Muscle of arm (tissue), 12 donors: ENCODE measurements around the gene GPR3. TPM values are rescaled to one million over a fixed set of nuclear protein-coding genes. Genes with fewer than 3 reads are reported as not detected.
"Not testable (repeated sequence)": the region's sequence is repeated elsewhere in the genome, so short reads cannot be mapped to it uniquely, and the experiment has no call there.

ENCODE experiments used
- DNase-seq: peaks from one replicate; pipeline ENCODE4 v3.0.0-alpha.2; 2013
- polyA plus RNA-seq, 12 donors: library from polyadenylated mRNA; unstranded; fragments of 120-200 nt; gene quantifications; one replicate each; pipeline ENCODE4 v1.2.1, GENCODE V29; 2013; ENCODE audit not compliant: insufficient read length in 12 of 12

GPR3 gene
- polyA plus RNA-seq, 12 donors = 0.38 to 0.95 (median 0.59) TPM; not detected in 2

DNA sequence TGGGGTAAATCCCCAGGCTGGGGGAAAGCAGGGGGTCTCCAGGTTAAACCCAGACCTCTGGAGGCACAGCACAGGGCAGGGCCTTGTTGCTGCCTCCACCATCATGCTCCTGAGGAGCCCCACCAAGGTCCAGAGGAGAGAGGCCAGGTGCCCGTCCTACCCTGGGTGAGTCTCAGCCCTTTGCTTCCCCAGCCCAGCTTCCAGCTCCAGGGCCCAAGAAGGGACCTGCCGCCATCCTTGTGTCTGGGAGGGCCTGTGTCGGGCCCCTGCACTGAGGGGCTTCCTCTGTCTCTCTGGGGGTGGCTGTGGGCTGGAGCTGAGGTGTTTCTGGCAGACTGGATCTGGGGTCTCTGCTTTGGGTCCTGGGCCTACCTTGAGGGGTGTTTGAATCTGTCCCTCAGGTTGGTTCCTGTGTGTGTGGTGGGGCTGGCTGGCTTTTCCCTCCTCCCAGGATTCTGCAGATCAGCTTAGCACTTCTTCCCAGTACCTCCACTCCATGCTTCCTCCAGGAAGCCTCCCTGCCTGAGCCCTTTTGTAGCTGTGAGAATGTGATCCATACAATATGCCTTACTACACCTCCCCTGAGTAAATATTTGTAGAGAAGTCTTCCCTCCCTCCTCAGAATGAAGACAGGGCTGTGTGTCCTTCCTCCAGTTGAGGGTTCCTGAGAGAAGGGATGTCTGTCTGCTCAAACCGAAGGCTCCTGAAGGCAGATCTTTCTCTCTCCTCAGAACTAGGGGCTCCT is 6.2 kb downstream of the GPR3 start:
- DNase-seq = no peak

DNA sequence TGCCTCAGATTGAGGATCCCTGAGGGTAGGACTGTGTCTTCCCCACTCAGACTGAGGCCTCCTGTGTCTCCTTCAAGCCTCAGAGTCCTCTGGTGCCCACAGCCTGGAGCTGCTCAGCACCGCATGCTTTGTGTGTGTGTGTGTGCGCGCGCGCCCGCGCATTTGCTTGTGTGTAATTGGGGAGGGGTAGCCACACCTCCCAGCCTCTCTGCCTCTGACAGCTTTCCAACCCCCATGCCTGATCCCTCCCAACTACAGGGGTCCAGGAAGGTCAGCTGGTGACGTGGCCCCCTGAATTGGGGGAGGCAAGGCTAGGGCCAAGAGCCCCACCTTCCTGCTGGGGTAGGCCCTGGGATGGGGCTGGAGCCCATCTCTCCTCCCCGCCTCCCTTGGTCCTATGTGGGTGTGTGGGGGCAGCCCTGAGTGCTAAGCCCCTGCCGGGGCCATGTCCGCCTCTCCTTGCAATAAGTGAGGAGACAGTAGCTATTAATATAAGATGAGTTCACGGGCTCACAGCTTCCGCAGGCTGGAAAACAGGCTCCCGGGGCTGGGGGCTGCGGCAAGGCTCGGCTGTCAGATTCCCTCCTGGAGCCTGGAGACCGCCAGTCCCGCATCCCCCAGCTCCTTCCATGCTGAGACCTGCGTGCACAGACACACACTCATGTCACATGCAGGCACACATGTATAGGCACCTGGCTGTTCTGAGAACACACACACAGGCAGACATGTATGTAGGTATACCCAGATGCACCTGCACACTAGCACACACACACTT is 7.0 kb downstream of the GPR3 start:
- DNase-seq = no peak

DNA sequence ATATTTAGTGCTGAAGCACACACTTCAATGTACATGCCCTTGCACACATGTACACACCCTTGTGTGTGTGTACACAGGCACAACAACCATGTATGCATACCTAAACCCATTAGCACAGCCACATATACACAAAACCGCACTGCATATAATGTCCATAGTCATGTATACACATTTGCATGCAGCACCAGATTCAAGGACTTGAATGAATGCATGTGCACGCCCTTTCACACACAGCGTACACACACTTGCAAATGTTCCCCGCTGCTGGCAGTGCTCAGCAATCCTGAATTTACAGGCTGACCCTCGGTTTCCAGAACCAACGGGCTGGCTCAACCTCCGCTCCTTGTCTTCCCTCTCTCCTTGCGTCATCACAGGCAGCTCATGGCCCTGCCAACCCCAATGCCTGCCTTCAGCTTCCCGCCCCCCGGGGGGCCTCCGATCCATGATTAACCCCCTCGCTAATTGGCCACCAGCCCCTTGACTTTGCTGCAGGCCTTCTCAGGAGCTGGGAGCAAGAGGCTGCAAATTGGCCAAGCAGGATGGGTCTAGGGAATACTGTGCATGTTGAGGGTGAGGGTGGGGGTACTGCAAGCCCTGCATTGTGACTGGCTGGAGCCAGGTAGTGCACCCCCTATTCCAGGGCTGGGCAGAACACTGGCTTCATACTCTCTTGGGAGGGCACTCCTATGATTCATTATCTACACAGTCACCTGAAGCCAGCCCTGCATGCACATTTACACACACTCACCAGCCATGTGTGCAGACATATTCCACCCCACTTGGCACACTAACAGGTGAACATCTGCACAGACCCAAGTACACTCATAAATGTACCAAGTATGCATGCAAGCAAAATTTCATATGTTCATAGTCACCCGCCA is 7.9 kb downstream of the GPR3 start:
- DNase-seq = no peak

DNA sequence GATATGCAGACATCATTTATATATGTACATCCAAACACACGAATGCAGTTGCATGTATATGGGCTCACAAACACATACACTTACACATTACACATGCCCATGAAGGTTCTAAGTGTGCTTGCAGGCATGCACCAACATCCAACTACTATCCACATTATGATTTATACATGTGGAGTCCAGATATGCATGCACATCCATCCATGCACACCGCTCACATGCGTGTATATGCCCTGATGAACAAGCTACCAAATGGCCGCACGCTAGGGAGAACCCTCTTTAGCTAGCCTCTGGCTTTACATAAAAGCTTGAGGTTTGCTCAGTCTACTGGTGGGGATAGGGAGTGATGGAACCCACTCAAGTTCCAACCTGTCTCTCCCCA is 8.5 kb downstream of the GPR3 start:
- no peak for DNase-seq

DNA sequence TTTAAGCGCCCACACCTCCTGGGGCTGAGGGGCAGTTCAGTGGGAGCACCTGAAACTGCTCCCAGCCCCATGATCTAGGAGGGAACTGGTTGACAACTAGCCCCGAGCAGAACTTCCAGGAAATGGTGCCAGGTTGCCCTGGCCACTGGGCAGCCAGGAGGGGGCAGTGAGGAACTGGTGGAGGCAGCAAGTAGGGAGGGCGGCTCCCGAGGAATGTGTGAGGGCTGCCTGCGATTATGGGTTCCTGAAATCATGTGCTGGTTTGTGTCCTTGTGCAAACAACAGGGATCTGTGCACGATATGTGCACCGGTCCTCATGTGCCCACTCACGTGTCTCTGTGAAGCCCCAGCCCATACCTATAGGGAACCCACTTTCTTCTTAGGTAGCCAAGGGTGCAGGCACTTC is 9.9 kb downstream of the GPR3 start:
- DNase-seq = peak; percentile 50

DNA sequence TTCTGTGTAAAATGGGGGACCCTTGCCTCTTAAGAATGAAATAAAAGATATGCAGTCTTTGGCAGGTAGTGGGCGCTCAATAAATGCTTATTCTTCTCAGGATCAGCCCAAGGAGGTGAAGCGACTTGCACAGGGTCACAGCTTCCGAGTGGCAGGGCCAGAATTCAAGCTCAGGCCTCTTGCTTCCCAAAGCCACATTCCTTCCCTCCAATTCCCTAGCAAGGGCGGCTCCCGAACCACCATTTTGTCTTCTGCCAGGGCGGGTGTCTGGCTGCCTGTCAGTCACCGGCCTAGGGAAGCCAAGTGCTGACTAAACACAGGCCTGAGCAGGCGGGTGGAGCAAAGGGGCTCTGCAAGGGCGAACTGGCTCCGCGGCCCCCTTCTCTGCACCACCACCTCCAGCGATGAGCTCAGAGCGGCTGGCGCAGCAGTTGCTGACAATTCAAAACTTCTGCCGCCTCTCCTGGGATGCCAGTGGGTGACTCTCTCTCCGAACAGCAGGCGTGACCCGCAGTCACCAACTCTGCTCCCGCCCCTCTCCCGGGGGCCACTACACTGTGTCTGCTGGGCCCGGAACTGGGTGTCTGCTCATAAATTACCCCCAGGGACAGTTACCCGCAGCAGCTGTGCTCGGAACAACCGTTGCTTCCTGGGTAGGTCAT is 10.8 kb downstream of the GPR3 start:
- peak; percentile 73 for DNase-seq

DNA sequence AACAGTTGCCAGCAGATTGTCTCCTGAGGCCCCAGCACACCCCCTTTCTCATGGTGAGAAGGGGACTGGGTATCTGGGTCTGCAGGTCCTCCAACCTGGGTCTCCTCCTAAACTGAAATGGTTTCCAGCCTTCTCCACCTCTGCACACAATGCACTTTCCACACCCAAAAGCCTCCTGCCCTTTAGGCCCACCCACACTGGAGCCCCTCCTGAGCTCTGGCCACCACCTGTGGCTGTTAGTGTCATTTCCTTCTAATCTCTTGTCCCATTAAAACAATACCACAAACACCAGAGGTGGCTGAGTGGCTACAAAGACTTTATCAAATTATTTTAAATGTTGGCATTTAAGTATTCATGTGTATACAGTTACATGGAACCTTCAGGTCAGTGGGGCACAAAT is 11.5 kb downstream of the GPR3 start:
- no peak for DNase-seq

DNA sequence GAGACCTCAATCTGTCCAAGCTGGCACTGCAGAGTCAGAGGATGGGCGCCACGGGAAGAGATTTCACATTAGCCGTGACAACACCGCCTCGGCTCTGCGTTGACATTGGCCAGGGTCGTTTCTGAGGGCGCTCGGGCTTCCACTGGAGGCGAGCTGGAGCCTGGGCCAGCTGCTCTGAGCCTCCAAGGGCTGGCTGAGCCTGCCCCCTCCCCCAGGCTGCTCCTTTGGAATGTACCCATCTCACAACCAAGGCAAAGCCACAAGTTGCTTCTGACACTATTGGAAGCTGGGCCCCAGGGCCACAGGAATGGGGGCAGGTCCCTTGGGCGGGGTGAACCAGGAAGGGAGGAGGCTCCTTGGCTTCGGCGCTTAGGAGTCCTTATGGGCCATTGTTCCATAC is 12.7 kb downstream of the GPR3 start:
- DNase-seq = no peak

DNA sequence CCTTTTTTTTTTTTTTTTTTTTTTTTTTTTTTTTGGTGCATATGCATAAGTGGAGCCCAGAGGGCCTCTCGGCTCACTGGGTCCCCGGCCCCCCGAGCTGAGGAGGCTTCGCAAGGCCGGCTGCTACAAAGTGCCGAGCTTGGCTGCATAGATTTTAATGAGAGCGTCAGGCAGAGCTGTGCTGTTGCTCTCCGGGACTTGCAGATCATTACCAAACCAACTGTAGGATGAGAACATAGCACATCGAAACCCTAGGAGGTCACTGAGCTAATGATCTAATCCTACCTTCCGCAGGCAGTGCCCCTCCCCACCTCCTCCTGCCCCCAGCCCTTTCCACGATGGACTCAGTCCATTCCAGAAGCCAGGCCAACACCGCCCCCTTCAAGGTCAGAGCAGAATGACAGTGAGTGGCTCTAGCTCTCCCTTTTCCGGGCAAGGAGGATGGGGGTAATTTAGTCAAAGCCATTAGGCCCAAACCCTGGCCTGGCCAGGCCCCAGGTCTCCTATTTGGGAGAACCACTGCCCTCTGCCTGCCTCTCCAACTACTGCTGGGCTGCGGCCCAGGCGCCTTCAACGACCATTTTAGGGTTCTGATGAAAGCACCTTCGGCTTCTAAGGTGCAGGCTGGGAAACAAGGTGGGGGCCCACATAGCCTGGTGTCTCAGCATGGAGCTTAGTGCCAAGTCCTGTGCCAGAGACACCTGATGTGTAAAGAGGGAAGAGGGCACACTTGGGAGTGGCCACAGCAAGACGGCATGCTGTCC is 13.4 kb downstream of the GPR3 start:
- not testable (repeated sequence) for DNase-seq

DNA sequence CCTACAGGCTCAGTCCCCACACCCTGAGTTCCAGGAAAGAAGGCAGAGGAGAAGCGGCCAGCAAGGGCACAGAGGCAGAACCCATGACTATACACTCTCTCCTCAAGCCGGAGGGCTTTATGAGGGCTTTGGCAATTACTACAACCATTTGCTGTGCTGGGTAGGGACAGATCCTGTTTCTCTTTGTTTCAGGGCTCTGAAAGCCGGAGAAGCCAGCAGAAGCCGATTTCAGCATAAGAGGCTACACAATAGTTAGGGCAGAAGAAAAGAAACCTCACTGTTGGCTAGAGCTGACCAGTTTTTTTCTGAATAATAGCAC is 13.9 kb downstream of the GPR3 start:
- DNase-seq = no peak

DNA sequence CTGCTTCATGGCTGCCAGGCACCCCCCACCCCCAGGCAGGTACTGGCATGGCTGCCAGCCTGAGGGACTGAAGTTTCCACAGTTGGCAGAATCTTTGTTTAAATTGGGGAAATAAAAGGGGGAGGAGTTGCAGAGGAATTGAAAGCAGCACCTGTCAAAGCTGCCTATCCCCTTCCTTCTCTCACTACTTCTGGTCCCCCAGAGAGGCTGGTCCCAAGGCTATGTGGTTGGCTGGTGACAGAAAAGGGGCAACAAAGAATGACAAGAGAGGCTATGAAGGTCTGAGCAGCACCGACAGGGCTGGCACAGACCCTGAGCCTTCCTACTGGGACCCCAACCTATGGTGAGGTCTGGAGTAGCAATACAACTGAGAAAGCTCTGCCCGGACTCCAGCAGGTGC is 14.4 kb downstream of the GPR3 start:
- DNase-seq = not testable (repeated sequence)

DNA sequence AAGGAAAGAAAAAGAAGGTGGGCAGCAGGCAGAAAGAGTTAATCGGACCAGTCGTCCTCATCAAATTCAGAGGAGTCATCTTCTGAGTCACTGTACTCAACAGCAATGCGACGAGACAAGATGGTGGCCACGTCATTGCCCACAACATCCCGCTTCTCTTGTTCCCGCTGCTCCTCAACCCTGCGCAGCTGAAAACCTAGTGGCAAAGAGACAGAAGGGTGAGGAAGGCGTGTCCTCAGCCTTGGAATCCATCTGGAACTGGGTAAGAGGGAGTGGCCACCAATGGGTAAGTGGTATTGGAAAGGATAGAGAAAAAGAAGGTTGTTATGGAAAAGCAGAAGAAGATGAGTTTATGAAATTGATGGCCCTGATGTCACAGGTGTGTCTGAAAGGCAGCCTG is 15.7 kb downstream of the GPR3 start:
- no peak for DNase-seq

DNA sequence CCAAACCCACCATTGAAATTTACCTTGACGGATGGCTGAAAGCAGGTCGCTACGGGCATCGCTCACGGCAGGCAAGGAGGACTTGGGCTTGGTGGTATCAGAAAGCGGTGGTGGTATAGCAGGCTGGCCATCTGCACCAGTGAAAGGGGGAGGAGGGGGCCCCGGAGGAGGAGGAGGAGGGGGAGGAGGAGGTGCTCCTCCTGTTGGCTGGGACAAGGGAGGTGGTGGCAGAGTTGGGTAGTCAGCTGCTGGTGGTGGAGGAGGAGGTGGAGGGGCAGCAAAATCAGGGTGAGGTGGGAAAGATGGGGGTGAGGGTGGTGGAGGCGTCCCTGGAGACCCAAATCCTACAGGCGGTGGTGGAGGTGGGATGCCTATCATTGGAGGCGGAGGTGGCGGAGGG is 17.2 kb downstream of the GPR3 start:
- no peak for DNase-seq

DNA sequence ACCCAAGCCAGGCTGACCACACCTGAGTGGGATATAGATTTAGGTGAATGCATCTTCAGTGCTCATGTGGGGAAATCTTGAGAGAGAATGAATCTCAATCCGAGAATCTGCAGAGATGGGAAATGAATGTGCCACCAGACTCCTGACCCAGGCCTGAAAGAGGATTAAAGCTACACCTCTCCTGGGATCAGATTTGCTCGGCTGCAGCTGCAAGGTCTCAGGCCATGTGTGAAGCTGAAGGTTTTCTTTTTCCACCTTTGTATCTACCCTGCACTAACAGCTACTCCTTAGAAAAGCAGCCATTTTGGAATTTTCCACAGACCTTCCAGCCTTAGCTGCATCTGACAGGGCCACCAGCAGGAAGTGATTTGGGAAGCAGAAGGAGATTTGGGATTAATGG is 18.3 kb downstream of the GPR3 start:
- DNase-seq = no peak

DNA sequence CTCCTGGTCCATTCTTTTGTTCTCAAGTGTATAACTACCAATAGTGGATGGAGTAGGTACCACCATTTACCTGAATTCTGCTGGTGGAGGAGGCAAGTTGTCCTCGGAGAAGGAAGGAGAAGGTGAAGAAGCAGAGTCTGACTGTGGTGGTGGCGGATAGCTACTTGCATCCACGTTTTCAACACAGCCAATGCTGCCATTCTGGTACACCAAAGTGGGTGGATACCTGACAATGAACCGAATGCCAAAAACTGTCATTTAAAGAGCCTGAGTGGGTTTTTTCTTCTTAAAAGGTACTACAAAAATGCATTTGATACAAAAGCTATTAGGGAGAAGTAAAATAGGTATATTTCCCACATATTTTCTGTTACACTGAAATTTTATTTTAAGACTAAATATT is 20.1 kb downstream of the GPR3 start:
- no peak for DNase-seq

DNA sequence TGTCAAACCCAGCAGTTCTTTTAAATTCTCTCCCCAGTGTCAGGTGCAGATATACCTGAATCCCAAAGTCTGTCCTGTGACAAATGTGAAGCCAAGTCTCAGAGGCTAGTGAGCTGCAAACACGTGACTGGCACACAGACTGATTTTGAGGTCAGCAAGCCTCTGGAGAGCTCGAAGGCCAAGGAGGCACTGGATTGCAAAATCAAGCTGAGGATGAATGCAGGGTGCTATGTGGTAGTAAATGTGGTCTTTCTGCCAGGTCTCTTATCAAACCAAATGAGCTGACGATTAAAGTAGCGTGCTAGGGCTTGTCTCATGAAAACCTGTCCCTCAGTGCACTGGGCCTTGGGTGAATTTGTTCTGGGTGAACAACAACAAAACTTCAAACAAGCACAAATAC is 20.6 kb downstream of the GPR3 start:
- no peak for DNase-seq

DNA sequence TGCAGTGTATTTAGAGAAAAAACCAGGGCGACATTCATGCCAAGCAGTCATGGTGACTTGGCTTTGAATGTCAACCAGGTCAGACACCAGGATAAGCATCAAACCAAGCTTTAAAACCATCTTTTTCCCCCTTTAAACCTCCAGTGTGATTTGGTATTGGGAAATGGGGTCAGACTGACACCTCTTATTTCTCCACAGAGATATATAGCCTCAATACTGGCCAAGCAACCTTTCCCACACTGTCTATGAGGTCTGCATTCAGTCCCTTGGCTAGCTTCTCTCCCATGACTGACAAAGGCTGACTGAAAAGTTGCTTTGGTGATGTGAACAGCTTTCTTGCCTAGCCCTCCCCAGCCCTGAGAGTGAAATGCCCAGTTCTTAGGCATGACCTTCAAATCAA is 21.7 kb downstream of the GPR3 start:
- no peak for DNase-seq

DNA sequence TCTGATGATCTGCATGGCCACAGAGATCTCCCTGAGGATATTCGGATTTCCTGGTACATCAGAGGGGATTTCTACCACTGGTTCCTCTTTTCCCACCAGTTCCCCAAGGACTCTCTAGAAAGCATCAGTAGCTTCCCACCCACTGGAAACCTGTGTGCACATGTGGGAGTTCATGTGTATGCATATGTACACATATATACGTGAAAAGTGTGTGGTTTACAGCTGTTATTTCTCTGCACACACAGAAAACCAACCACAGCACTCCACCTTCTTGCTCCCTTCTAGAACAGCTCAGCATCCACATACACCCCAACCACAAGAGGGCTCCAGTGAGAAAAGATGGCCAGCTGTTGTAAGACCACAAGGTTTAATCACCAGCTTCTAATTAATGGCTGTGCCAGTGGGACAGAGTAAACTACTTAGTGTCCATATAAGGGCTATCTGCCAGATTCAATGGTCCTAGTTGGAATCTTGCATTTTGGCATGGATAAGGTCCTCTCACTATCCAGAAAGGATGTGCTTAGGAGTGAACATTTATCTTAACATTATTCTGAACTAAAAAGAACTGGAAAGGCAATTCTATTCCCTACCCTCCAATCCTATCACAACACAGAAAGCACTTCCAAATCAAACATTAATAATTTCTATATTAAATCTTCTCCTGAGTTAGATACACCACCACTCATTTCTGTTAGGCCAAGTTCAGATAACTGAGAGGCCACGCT is 24.1 kb downstream of the GPR3 start:
- no peak for DNase-seq

DNA sequence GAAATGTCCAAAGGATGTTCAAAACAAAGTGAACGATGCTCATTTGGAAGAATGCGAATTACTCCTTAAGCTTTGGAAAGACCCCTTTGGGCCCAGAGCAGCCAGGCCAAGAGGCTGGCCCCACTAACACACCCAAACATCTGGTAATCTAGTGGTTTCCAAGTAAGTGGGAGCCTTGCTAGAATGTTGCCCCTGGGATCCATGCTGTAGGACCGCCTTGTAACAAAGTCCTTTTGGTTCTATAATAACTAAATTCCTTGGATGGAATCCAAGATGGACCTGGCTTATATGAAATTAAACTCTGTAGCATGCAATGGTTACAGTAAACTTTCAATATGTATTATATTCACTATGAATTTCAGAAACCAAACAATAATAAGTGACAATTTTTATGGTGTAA is 25.3 kb downstream of the GPR3 start:
- no peak for DNase-seq

DNA sequence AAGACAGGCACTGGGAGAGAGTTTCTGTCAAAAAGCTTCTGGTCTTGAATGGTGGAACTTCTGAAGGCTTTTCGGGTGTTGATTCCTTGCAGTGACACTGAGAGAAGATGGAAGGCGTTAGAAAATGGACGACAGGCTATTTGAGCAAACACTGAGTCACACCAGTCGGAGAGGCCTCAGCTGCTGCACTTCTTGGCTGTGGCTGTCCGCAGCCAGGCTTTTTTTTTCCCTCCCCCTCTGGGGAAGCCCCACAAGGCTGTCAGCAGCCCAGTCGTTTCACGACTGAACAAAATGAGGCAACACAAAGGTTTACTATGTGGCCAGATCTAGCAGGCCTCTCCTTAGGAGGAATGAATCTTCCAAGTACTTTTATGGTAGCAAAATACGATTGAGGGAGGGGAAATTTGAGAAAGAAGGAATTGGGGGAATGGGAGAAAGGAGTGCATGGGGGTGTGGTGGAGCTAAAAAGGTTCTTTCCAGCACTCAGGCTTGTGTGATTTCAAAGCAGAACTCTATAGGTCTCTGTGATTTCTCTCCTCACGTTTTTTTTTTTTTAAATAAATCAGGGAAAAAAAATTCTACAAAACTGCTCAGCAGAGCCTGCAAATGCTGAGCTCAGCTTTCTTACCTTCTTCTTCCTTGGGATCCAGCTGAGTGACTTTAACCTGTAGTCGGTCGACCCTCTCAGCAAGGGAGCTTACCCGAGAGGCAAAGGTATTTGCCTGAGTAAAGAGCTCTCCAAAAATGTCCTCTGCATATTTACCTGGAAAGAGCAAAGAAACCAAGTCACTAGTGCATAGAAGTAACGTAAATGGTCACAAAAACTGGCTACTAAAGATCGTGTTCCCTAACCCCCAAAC is 26.1 kb downstream of the GPR3 start:
- peak; percentile 85 for DNase-seq
